A549 (cell line): ENCODE measurements around the gene AMPD3.

Experiments used
- BHLHE40 ChIP-seq: IDR thresholded peaks from 2 replicates; pipeline ENCODE4 v1.6.1; 2012; ENCODE audit warnings: low read depth, low read length, inconsistent platforms
- FOSB ChIP-seq: fragments of 250-450 bp; sonication (Bioruptor Pico); IDR thresholded peaks from 2 replicates; pipeline ENCODE4 v1.5.0; 2020; ENCODE audit warnings: mild to moderate bottlenecking, moderate library complexity
- GATA3 ChIP-seq: IDR thresholded peaks from 2 replicates; pipeline ENCODE4 v1.6.1; 2012; ENCODE audit warnings: borderline replicate concordance
- KDM5A ChIP-seq: fragments of 200-600 bp; sonication (generic); IDR thresholded peaks from 2 replicates; pipeline ENCODE4 v1.6.1; 2016; ENCODE audit warnings: antibody characterized with exemption, mild to moderate bottlenecking
- NPAS2 ChIP-seq: fragments of 250-450 bp; sonication (Bioruptor Pico); IDR thresholded peaks from 2 replicates; pipeline ENCODE4 v1.8.0; 2022; ENCODE audit warnings: mild to moderate bottlenecking, moderate library complexity, borderline replicate concordance
- POLR2A ChIP-seq: IDR thresholded peaks from 2 replicates; pipeline ENCODE4 v1.6.1; 2012; ENCODE audit warnings: mild to moderate bottlenecking, low read length
- TF ChIP-seq, protein P1 (sequence below): fragments of >200 bp; sonication (Bioruptor Twin); formaldehyde crosslinking; IDR thresholded peaks from 3 replicates; pipeline ENCODE4 v1.5.1; 2016
- TF ChIP-seq, protein P2 (sequence below): fragments of 200-600 bp; sonication (generic); IDR thresholded peaks from 2 replicates; pipeline ENCODE4 v1.6.1; 2016; ENCODE audit warnings: antibody characterized with exemption, mild to moderate bottlenecking, moderate library complexity

DNA sequence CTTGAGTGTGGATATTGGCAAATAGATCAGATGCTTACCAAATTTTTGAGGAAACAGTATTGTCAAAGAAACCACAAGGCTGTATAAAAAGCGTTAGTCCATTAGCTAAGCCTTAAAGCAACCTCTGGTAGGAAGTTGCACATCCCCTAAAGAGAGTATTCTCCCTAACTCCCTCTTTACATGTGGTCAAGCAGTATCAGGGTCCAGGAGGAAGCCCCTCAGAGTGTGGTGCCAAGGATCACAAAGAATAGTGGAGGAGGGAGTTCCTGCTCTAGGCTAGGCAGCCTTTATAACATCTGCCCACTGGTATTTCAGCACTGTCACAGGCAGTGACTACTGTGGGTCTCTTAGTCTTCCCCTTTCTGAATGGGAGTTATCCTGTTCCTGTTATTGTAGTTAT is 18.8 kb upstream of the AMPD3 start:
- TF ChIP-seq POLR2A (no peak), NPAS2 (CRISPR knock-in tag) (no peak), GATA3 (no peak), FOSB (CRISPR knock-in tag) (no peak), BHLHE40 (no peak), KDM5A (no peak)
- TF ChIP-seq, protein P1, sequence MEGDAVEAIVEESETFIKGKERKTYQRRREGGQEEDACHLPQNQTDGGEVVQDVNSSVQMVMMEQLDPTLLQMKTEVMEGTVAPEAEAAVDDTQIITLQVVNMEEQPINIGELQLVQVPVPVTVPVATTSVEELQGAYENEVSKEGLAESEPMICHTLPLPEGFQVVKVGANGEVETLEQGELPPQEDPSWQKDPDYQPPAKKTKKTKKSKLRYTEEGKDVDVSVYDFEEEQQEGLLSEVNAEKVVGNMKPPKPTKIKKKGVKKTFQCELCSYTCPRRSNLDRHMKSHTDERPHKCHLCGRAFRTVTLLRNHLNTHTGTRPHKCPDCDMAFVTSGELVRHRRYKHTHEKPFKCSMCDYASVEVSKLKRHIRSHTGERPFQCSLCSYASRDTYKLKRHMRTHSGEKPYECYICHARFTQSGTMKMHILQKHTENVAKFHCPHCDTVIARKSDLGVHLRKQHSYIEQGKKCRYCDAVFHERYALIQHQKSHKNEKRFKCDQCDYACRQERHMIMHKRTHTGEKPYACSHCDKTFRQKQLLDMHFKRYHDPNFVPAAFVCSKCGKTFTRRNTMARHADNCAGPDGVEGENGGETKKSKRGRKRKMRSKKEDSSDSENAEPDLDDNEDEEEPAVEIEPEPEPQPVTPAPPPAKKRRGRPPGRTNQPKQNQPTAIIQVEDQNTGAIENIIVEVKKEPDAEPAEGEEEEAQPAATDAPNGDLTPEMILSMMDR = no peak
- TF ChIP-seq, protein P2, sequence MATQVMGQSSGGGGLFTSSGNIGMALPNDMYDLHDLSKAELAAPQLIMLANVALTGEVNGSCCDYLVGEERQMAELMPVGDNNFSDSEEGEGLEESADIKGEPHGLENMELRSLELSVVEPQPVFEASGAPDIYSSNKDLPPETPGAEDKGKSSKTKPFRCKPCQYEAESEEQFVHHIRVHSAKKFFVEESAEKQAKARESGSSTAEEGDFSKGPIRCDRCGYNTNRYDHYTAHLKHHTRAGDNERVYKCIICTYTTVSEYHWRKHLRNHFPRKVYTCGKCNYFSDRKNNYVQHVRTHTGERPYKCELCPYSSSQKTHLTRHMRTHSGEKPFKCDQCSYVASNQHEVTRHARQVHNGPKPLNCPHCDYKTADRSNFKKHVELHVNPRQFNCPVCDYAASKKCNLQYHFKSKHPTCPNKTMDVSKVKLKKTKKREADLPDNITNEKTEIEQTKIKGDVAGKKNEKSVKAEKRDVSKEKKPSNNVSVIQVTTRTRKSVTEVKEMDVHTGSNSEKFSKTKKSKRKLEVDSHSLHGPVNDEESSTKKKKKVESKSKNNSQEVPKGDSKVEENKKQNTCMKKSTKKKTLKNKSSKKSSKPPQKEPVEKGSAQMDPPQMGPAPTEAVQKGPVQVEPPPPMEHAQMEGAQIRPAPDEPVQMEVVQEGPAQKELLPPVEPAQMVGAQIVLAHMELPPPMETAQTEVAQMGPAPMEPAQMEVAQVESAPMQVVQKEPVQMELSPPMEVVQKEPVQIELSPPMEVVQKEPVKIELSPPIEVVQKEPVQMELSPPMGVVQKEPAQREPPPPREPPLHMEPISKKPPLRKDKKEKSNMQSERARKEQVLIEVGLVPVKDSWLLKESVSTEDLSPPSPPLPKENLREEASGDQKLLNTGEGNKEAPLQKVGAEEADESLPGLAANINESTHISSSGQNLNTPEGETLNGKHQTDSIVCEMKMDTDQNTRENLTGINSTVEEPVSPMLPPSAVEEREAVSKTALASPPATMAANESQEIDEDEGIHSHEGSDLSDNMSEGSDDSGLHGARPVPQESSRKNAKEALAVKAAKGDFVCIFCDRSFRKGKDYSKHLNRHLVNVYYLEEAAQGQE = no peak
